B cell (primary cell): ENCODE measurements around the gene FKBP2. TPM values are rescaled to one million over a fixed set of nuclear protein-coding genes. Genes with fewer than 3 reads are reported as not detected.

ENCODE experiments used
- ATAC-seq: fragments of 200-7000 bp; cut with Tn5 transposase; one replicate; pipeline ENCODE4 v1.10.0; 2021; ENCODE audit warnings: low read depth, mild to moderate bottlenecking, moderate number of reproducible peaks, moderate library complexity
- CTCF ChIA-PET: fragments of 350-600 bp; sonication (Branson Sonifier 250); formaldehyde crosslinking; loops from one replicate; lab custom pipeline; 2021; ENCODE audit warnings: antibody characterized with exemption, inconsistent platforms; lab: Charles Lee
- POLR2A ChIA-PET: fragments of 350-600 bp; sonication (Branson Sonifier 250); formaldehyde crosslinking; loops from one replicate; lab custom pipeline; 2021; ENCODE audit warnings: antibody characterized with exemption; lab: Charles Lee
- DNase-seq: peaks from one replicate; pipeline ENCODE4 v3.0.0; 2013
- H2AFZ ChIP-seq: 2 replicates; pipeline ENCODE4 v1.6.1; 2012; ENCODE audit warnings: mild to moderate bottlenecking, low read depth, low read length; ENCODE audit not compliant: insufficient read depth, poor library complexity, severe bottlenecking
- H3K27ac ChIP-seq, 2 donors: 1 replicate in 1 of 2; 2 replicates in 1 of 2; pipeline ENCODE4 v1.5.1; 2012 to 2013; ENCODE audit warnings: low read length in 2 of 2, mild to moderate bottlenecking in 2 of 2, moderate library complexity in 1 of 2
- H3K27me3 ChIP-seq, 4 experiments: fragments of 200-600 bp in 1 of 4; sonication (generic) in 1 of 4; replicated peaks in 1 of 4; 1 replicate in 2 of 4; 2 replicates in 2 of 4; pipeline versions ENCODE4 v1.6.1 to v1.7.0; 2013 to 2016; ENCODE audit warnings: low read length in 3 of 4, mild to moderate bottlenecking in 2 of 4, mixed read lengths in 1 of 4, moderate library complexity in 1 of 4; ENCODE audit not compliant: insufficient read depth in 4 of 4, control insufficient read depth in 3 of 4; ENCODE audit errors: control extremely low read depth in 1 of 4
- H3K36me3 ChIP-seq, 2 experiments: replicated peaks in 1 of 2; 1 replicate in 1 of 2; 2 replicates in 1 of 2; pipeline versions ENCODE4 v1.6.1 to v1.7.1; 2013; ENCODE audit warnings: low read length in 1 of 2; ENCODE audit not compliant: insufficient read depth in 2 of 2, control insufficient read depth in 1 of 2; ENCODE audit errors: control extremely low read depth in 1 of 2, extremely low read depth in 1 of 2
- H3K4me1 ChIP-seq, 2 donors: fragments of 200-600 bp in 1 of 2; sonication (generic) in 1 of 2; 1 replicate in 1 of 2; 2 replicates in 1 of 2; pipeline versions ENCODE4 v1.5.1 to v1.6.1; 2013 to 2017; ENCODE audit warnings: low read length in 2 of 2; ENCODE audit not compliant: control insufficient read depth in 2 of 2, insufficient read depth in 2 of 2
- H3K4me2 ChIP-seq: replicated peaks from 2 replicates; pipeline ENCODE3; 2012; ENCODE audit warnings: mild to moderate bottlenecking, low read depth, low read length; ENCODE audit not compliant: poor library complexity, severe bottlenecking
- H3K4me3 ChIP-seq, 5 experiments: fragments of 200-600 bp in 1 of 5; sonication (generic) in 1 of 5; 1 replicate in 3 of 5; 2 replicates in 2 of 5; pipeline versions ENCODE4 v1.5.1 to v1.7.0; 2011 to 2016; ENCODE audit warnings: low read length in 4 of 5, mild to moderate bottlenecking in 4 of 5, low read depth in 2 of 5, control low read depth in 1 of 5, moderate library complexity in 1 of 5; ENCODE audit not compliant: insufficient read depth in 1 of 5; ENCODE audit errors: control extremely low read depth in 1 of 5, extremely low read depth in 1 of 5
- H3K79me2 ChIP-seq: fragments of 200-600 bp; sonication (generic); one replicate; pipeline ENCODE4 v1.6.0; 2016; ENCODE audit warnings: low read length; ENCODE audit not compliant: control insufficient read depth, insufficient read depth
- H3K9ac ChIP-seq: fragments of 200-600 bp; sonication (generic); 2 replicates; pipeline ENCODE4 v1.6.1; 2017; ENCODE audit warnings: mild to moderate bottlenecking, low read length, moderate library complexity
- H3K9me3 ChIP-seq, 3 donors: one replicate each; pipeline versions ENCODE4 v1.6.1 to v1.7.1; 2013; ENCODE audit warnings: low read length in 2 of 3; ENCODE audit not compliant: control insufficient read depth in 2 of 3, insufficient read depth in 1 of 3; ENCODE audit errors: control extremely low read depth in 1 of 3
- H4K20me1 ChIP-seq: 2 replicates; pipeline ENCODE4 v1.6.0; 2012; ENCODE audit warnings: mild to moderate bottlenecking, low read length; ENCODE audit not compliant: insufficient read depth, control insufficient read depth, poor library complexity, severe bottlenecking
- H3K27ac Mint-ChIP-seq: one replicate; pipeline ENCODE4 v1.8.0; 2021; ENCODE audit warnings: mixed read lengths
- H3K27me3 Mint-ChIP-seq: one replicate; pipeline ENCODE4 v1.8.0; 2021; ENCODE audit warnings: mixed read lengths
- H3K4me1 Mint-ChIP-seq: one replicate; pipeline ENCODE4 v1.8.0; 2021; ENCODE audit warnings: mixed read lengths
- H3K4me3 Mint-ChIP-seq: one replicate; pipeline ENCODE4 v1.8.0; 2021; ENCODE audit warnings: mixed read lengths
- H3K9me3 Mint-ChIP-seq: one replicate; pipeline ENCODE4 v1.8.0; 2022; ENCODE audit warnings: mixed read lengths; ENCODE audit not compliant: insufficient read depth
- EZH2 ChIP-seq: IDR thresholded peaks from 2 replicates; pipeline ENCODE4 v1.6.1; 2012; ENCODE audit warnings: borderline replicate concordance, low read depth, mild to moderate bottlenecking, moderate library complexity, low read length; ENCODE audit not compliant: insufficient read depth, poor library complexity, severe bottlenecking
- WGBS: methylation state at CpG from one replicate; pipeline ENCODE4 v1.1.5; 2013; ENCODE audit warnings: missing lambda C conversion rate; ENCODE audit not compliant: insufficient coverage; 5-methylcytosine and 5-hydroxymethylcytosine counted together
- intact Hi-C: fragments of 100-400 bp; cut with micrococcal nuclease; formaldehyde crosslinking; loops from one replicate; pipeline ENCODE4 v1.10.0; 2022
- polyA plus RNA-seq: library from polyadenylated mRNA; depleted of rRNA; stranded (reverse); fragments of >200 nt; gene quantifications from 2 replicates; pipeline ENCODE4 v1.2.3, GENCODE V29; 2012
- total RNA-seq, 2 donors: library from RNA; stranded (reverse); fragments of 120-200 nt in 1 of 2; gene quantifications; 1 replicate in 1 of 2; 2 replicates in 1 of 2; pipeline versions ENCODE4 v1.2.3 to v1.2.4, GENCODE V29; 2013 to 2022
- TF ChIP-seq, protein P1 (sequence below): fragments of 200-600 bp; IDR thresholded peaks from one replicate; pipeline ENCODE4 v1.8.0; 2022; ENCODE audit warnings: antibody characterized with exemption, mild to moderate bottlenecking

FKBP2 gene
- total and polyA plus RNA-seq, 2 donors (not counting 1 experiment from before 2014, with no cell fraction given), result 23.7 to 38.2 TPM

DNA sequence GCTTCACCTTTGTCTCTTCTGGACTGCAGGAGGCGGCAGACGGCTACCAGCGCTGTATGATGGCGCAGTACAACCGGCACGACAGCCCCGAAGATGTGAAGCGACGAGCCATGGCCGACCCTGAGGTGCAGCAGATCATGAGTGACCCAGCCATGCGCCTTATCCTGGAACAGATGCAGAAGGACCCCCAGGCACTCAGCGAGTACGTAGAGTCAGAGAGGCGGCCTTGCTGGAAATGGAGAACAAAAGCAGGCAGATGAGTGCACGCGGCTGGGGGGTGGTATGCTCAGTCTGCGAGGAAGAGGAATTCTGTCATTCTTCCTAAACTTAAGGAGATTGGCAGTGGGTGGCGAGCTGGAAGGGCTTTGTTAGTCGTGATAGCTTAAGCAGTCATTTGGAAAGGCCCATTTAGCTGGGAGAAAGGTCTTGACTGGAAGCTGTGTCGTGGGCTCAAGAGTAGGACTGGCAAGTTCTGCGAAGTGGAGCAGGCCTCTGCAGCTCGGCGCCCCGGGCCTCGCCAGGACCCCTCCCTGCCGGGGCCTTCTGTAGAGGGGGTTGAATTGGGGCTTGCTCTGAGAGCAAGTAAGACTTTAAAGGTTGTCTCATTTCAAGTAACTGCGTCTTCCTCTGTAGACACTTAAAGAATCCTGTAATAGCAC, 37.3 kb upstream of the FKBP2 start:
- Histone ChIP-seq H2AFZ (no peak overlapping the region), H3K4me3 (no peak overlapping the region), H3K27ac (no peak overlapping the region), H3K9ac (no peak overlapping the region), H3K79me2 (peaks cover 24% of the 10 kb centered on the region), H3K27me3 (no peaks in the 10 kb centered on the region), H4K20me1 (peaks cover 9% of the 10 kb centered on the region), H3K4me1 (peaks cover 29 to 38% of the 10 kb centered on the region in 2 donors), H3K9me3 (no peaks in the 10 kb centered on the region), H3K4me2 (no peak overlapping the region), H3K36me3 (peaks cover 0 to 44% of the 10 kb centered on the region in 2 experiments)
- TF ChIP-seq, protein P1, sequence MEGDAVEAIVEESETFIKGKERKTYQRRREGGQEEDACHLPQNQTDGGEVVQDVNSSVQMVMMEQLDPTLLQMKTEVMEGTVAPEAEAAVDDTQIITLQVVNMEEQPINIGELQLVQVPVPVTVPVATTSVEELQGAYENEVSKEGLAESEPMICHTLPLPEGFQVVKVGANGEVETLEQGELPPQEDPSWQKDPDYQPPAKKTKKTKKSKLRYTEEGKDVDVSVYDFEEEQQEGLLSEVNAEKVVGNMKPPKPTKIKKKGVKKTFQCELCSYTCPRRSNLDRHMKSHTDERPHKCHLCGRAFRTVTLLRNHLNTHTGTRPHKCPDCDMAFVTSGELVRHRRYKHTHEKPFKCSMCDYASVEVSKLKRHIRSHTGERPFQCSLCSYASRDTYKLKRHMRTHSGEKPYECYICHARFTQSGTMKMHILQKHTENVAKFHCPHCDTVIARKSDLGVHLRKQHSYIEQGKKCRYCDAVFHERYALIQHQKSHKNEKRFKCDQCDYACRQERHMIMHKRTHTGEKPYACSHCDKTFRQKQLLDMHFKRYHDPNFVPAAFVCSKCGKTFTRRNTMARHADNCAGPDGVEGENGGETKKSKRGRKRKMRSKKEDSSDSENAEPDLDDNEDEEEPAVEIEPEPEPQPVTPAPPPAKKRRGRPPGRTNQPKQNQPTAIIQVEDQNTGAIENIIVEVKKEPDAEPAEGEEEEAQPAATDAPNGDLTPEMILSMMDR, result no peak
- TF ChIP-seq EZH2, result no peak
- no peak for DNase-seq
- Mint-ChIP-seq H3K4me3 (no peak overlapping the region), H3K4me1 (peaks cover 36% of the 10 kb centered on the region), H3K9me3 (no peaks in the 10 kb centered on the region), H3K27ac (no peak overlapping the region), H3K27me3 (no peaks in the 10 kb centered on the region)
- ATAC-seq, result no peak
- POLR2A ChIA-PET, result interaction anchor here (0.7 to 4.8 kb wide), 3 partner anchors 22 to 101 kb away, joined by 6 to 78 read pairs (median 21); partner anchors contain the start of genes ESRRA, NUDT22 and TRPT1
- intact Hi-C loops, result loop anchor here (1.0 to 10.0 kb wide), 3 partner anchors 66 to 451 kb away; no protein-coding TSS in a partner anchor
- WGBS, result 97% methylated on average over 24 of the region's 27 CpGs
- CTCF ChIA-PET, result interaction anchor here (1.2 to 10.3 kb wide), 19 partner anchors 8 to 451 kb away, joined by 4 to 243 read pairs (median 11); partner anchors contain the start of genes CATSPERZ, DNAJC4, ESRRA and NUDT22

DNA sequence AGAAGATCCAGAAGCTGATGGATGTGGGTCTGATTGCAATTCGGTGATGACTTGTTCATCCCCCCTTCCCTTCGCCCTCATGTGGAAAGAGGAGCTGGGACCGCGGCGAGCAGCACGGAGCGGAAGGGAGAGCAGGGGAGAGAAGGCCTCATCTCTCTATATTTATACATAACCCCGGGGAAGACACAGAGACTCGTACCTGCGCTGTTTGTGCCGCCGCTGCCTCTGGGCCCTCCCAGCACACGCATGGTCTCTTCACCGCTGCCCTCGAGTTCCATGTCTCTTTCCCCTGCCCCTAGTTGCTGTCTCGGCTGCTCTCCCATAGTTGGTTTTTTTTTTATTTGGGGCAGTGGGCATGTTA, 36.8 kb upstream of the FKBP2 start:
- no peaks in the 10 kb centered on the region for H3K9me3 Mint-ChIP-seq

More for the DNA sequence above, 36.8 kb upstream of the FKBP2 start:
- H3K79me2 ChIP-seq, result peaks cover 29% of the 10 kb centered on the region
- no peaks in the 10 kb centered on the region for H3K27me3 Mint-ChIP-seq
- ChIA-PET CTCF (interaction anchor here (0.6 to 10.3 kb wide), 38 partner anchors 9 to 450 kb away, joined by 3 to 243 read pairs (median 6); partner anchors contain the start of genes BAD, CATSPERZ, DNAJC4 and ESRRA), POLR2A (interaction anchor here (0.7 to 4.8 kb wide), 9 partner anchors 22 to 449 kb away, joined by 3 to 78 read pairs (median 6); partner anchors contain the start of genes ESRRA, FKBP2, NUDT22 and PPP1R14B)
- H2AFZ ChIP-seq, result no peak overlapping the region
- no peaks in the 10 kb centered on the region for H3K9me3 ChIP-seq
- H3K27ac Mint-ChIP-seq, result peak overlapping the region; percentile 26
- H3K4me2 ChIP-seq, result no peak overlapping the region
- no peak overlapping the region for H3K9ac ChIP-seq
- H3K4me3 ChIP-seq, result no peak overlapping the region
- H3K4me3 Mint-ChIP-seq, result no peak overlapping the region
- H3K27me3 ChIP-seq, result no peaks in the 10 kb centered on the region
- H3K4me1 Mint-ChIP-seq, result peaks cover 41% of the 10 kb centered on the region
- no peak for TF ChIP-seq EZH2
- TF ChIP-seq, protein P1, result no peak
- intact Hi-C loops, result loop anchor here (1.0 to 10.0 kb wide), 3 partner anchors 65 to 451 kb away; no protein-coding TSS in a partner anchor
- ATAC-seq, result no peak
- peaks cover 14% of the 10 kb centered on the region for H4K20me1 ChIP-seq
- no peak for DNase-seq
- peaks cover 30 to 43% of the 10 kb centered on the region in 2 donors for H3K4me1 ChIP-seq
- no peak overlapping the region for H3K27ac ChIP-seq
- WGBS, result 97% methylated on average over 6 of the region's 16 CpGs
- peaks cover 0 to 47% of the 10 kb centered on the region in 2 experiments for H3K36me3 ChIP-seq
